SU-DHL-6 (cell line): ENCODE results near the gene CMSS1.

Source experiments
- EZH2phosphoT487 ChIP-seq: fragments of 200-600 bp; sonication (generic), shearing (Covaris generic); conservative IDR thresholded peaks from 2 replicates; pipeline ENCODE4 v1.6.1; 2018; ENCODE audit warnings: mild to moderate bottlenecking, antibody characterized with exemption, low read length, moderate library complexity, mixed read lengths
- TF ChIP-seq, protein P1 (sequence below): fragments of 200-600 bp; sonication (generic); IDR thresholded peaks from one replicate; pipeline ENCODE4 v1.5.1; 2017; ENCODE audit warnings: antibody characterized with exemption, mild to moderate bottlenecking, low read length, moderate library complexity; ENCODE audit not compliant: insufficient read depth, poor library complexity, severe bottlenecking

DNA sequence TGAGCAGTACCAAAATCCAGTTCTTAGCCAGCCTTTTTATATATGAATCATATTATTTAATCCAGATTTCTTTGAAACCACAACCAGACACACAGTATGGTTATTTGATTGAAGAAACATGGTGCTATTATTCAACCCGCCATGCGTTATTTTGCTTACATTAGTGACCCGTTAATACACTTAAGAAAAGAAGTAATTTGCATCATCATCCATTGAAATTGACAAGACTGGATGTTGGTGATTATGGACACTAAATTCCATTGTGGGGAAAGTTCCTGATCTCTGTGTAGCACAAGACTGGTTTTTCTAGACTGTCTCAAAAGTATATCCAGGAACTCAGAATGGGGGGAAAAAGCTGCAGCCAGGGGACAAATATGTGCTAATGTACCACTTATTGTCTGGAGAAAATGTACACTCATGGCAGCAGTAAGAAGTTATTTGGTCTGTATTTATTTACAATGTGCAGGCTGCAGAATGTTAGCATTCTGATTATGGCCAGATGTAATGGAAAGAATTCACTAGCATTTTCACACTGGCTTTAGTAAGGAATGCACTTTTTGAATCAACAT is 216.3 kb downstream of the CMSS1 start:
- TF ChIP-seq, protein P1, sequence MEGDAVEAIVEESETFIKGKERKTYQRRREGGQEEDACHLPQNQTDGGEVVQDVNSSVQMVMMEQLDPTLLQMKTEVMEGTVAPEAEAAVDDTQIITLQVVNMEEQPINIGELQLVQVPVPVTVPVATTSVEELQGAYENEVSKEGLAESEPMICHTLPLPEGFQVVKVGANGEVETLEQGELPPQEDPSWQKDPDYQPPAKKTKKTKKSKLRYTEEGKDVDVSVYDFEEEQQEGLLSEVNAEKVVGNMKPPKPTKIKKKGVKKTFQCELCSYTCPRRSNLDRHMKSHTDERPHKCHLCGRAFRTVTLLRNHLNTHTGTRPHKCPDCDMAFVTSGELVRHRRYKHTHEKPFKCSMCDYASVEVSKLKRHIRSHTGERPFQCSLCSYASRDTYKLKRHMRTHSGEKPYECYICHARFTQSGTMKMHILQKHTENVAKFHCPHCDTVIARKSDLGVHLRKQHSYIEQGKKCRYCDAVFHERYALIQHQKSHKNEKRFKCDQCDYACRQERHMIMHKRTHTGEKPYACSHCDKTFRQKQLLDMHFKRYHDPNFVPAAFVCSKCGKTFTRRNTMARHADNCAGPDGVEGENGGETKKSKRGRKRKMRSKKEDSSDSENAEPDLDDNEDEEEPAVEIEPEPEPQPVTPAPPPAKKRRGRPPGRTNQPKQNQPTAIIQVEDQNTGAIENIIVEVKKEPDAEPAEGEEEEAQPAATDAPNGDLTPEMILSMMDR: no peak
- TF ChIP-seq EZH2phosphoT487: no peak
